ENCODE data around the gene SIPA1L3. TPM values are rescaled to one million over a fixed set of nuclear protein-coding genes. Genes with fewer than 3 reads are reported as not detected.

SIPA1L3 gene
- polyA plus RNA-seq, 1 of the 3 experiments (the other 2 are of a cell fraction), result 11.6 TPM

DNA sequence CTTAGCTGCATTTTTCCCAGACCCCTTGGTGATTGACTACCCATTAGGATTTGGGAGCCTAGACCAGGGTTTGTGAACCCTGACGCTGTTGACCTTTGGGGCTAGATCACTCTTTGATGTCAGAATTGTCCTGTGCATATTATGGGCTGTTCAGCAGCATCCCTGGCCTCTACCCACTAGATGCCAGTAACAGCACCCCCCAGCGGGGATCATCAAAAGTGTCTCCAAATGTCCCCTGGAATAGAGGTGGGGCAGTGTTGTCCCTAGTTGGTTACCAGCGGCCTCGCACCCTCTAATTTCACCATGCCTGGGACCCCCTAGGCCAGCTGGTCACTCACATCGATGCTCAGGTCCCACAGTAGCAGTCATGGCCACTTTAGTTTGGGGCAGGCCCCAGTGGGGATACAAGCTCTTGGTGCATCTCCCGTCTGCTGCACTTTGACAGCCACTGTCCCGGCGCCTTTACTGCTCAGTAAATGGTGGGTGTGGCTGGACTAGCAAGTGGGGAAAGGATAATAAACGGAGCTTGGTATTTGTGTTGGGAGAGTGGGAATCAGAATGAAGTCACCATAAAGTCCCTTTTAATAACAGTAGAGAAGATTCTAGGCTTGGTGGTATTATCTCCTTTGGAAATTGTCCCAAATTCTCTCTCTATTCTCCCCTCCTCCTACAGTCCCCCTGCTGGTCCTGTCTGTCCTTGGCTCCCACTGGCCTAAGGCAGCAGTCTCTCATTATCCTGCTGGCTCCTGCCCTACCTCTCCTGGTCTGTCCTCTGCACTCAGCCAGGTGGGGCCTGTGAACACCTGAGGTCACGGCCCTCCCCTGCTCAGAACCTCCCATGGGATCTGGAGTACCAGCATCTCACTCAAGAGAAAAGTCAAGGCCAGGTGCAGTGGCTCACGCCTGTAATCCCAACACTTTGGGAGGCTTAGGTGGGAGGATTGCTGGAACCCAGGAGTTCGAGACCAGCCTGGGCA lies 80.6 kb downstream of the SIPA1L3 start:
- H3K4me2 ChIP-seq, result no peak overlapping the region
- H3K27ac ChIP-seq (ENCODE audit: low read depth in 2 of 2, low read length in 1 of 2), result no peak overlapping the region
- ChIA-PET CTCF (interaction anchor here (1.2 to 1.3 kb wide), 2 partner anchors 72 to 85 kb away, joined by 3 to 4 read pairs; no protein-coding TSS in a partner anchor), POLR2A (no interaction called here)
- no peaks in the 10 kb centered on the region for H3K9me3 ChIP-seq
- peaks cover 2 to 3% of the 10 kb centered on the region in 2 experiments; a peak in 2 of 4 replicates for H3K4me1 ChIP-seq (ENCODE audit: control insufficient read depth in 1 of 2, insufficient read depth in 2 of 2, low read depth in 1 of 2, low read length in 1 of 2)
- no peak overlapping the region for H3K4me3 ChIP-seq (ENCODE audit: low read depth in 2 of 2, low read length in 1 of 2)
- peaks cover 73% of the 10 kb centered on the region for H3K79me2 ChIP-seq (ENCODE audit: insufficient read depth)
- TF ChIP-seq, protein P1, sequence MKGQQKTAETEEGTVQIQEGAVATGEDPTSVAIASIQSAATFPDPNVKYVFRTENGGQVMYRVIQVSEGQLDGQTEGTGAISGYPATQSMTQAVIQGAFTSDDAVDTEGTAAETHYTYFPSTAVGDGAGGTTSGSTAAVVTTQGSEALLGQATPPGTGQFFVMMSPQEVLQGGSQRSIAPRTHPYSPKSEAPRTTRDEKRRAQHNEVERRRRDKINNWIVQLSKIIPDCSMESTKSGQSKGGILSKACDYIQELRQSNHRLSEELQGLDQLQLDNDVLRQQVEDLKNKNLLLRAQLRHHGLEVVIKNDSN (IDR thresholded peaks at IDR 0.05; ENCODE audit: borderline replicate concordance, low read depth), result no peak
- TF ChIP-seq, protein P2, sequence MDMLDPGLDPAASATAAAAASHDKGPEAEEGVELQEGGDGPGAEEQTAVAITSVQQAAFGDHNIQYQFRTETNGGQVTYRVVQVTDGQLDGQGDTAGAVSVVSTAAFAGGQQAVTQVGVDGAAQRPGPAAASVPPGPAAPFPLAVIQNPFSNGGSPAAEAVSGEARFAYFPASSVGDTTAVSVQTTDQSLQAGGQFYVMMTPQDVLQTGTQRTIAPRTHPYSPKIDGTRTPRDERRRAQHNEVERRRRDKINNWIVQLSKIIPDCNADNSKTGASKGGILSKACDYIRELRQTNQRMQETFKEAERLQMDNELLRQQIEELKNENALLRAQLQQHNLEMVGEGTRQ (IDR thresholded peaks at IDR 0.05; ENCODE audit: borderline replicate concordance, low read depth, low read length), result no peak
- TF ChIP-seq RCOR1 (IDR thresholded peaks at IDR 0.05; ENCODE audit: low read length) (no peak), RFX5 (IDR thresholded peaks at IDR 0.05; ENCODE audit: low read length) (no peak), GATA2 (CRISPR knock-in tag; IDR thresholded peaks at IDR 0.05) (no peak), EP300 (IDR thresholded peaks at IDR 0.05; ENCODE audit: borderline replicate concordance in 1 of 2, low read depth in 1 of 2, low read length in 1 of 2) (no peak), SMC3 (IDR thresholded peaks at IDR 0.05; ENCODE audit: low read depth, low read length) (no peak), YY1 (IDR thresholded peaks at IDR 0.05; ENCODE audit: low read depth) (no peak), RXRA (IDR thresholded peaks at IDR 0.05; ENCODE audit: borderline replicate concordance, low read depth) (no peak)
- TF ChIP-seq, protein P3, sequence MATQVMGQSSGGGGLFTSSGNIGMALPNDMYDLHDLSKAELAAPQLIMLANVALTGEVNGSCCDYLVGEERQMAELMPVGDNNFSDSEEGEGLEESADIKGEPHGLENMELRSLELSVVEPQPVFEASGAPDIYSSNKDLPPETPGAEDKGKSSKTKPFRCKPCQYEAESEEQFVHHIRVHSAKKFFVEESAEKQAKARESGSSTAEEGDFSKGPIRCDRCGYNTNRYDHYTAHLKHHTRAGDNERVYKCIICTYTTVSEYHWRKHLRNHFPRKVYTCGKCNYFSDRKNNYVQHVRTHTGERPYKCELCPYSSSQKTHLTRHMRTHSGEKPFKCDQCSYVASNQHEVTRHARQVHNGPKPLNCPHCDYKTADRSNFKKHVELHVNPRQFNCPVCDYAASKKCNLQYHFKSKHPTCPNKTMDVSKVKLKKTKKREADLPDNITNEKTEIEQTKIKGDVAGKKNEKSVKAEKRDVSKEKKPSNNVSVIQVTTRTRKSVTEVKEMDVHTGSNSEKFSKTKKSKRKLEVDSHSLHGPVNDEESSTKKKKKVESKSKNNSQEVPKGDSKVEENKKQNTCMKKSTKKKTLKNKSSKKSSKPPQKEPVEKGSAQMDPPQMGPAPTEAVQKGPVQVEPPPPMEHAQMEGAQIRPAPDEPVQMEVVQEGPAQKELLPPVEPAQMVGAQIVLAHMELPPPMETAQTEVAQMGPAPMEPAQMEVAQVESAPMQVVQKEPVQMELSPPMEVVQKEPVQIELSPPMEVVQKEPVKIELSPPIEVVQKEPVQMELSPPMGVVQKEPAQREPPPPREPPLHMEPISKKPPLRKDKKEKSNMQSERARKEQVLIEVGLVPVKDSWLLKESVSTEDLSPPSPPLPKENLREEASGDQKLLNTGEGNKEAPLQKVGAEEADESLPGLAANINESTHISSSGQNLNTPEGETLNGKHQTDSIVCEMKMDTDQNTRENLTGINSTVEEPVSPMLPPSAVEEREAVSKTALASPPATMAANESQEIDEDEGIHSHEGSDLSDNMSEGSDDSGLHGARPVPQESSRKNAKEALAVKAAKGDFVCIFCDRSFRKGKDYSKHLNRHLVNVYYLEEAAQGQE (IDR thresholded peaks at IDR 0.05; ENCODE audit: low read depth, low read length), result no peak
- no peak overlapping the region for H3K9ac ChIP-seq
- H2AFZ ChIP-seq (ENCODE audit: low read depth), result no peak overlapping the region
- WGBS (ENCODE audit: low lambda C conversion rate), result 79% methylated on average over 12 of the region's 12 CpGs
- H3F3A ChIP-seq (replicated peaks; ENCODE audit: insufficient read depth), result no peaks in the 10 kb centered on the region
- H3K36me3 ChIP-seq (replicated peaks in 1 of 2; ENCODE audit: control insufficient read depth in 1 of 2, insufficient read depth in 2 of 2, low read length in 1 of 2), result no peaks in the 10 kb centered on the region
- no peaks in the 10 kb centered on the region for H3K9me2 ChIP-seq
- H3K27me3 ChIP-seq (ENCODE audit: insufficient read depth), result no peaks in the 10 kb centered on the region
- H4K20me1 ChIP-seq (ENCODE audit: insufficient read depth), result no peaks in the 10 kb centered on the region
- DNase-seq, result no peak

Measured in SK-N-SH (cell line).